NCI-H82 (cell line): Measurements from ENCODE around the gene RGP1.

Source experiments
- DNase-seq: peaks from one replicate; lab custom pipeline; 2025; lab: John Stamatoyannopoulos, UW

The RGP1 gene

GRCh38 chr9:35774907-35775635 is 26.0 kb downstream of the RGP1 start:
- DNase-seq = peak; percentile 36

GRCh38 chr9:35776018-35776417 is 26.9 kb downstream of the RGP1 start:
- peak; percentile 7 for DNase-seq

- DNase-seq = no peak
Measured at GRCh38 chr9:35778496-35778895, 29.4 kb downstream of the RGP1 start.

GRCh38 chr9:35781066-35781465 is 32.0 kb downstream of the RGP1 start:
- no peak for DNase-seq

GRCh38 chr9:35783418-35783817 is 34.3 kb downstream of the RGP1 start:
- DNase-seq = no peak

GRCh38 chr9:35789541-35789940 is 40.5 kb downstream of the RGP1 start:
- peak; percentile 7 for DNase-seq

- no peak for DNase-seq
Measured at GRCh38 chr9:35790025-35790384, 40.9 kb downstream of the RGP1 start.

- DNase-seq = peak; percentile 93
Measured at GRCh38 chr9:35790385-35791296, 41.6 kb downstream of the RGP1 start.

GRCh38 chr9:35791297-35791921 is 42.3 kb downstream of the RGP1 start, which contains the start of gene NPR2:
Gene NPR2 (plus strand): TSS chr9:35791591. CDS start chr9:35792409, 818 bp downstream.
- DNase-seq = peak; percentile 68

- DNase-seq = no peak
Measured at GRCh38 chr9:35792024-35792813, 43.1 kb downstream of the RGP1 start.

GRCh38 chr9:35792826-35793225 is 43.7 kb downstream of the RGP1 start:
- no peak for DNase-seq

GRCh38 chr9:35793461-35793860 is 44.4 kb downstream of the RGP1 start:
- DNase-seq = peak; percentile 80

GRCh38 chr9:35795695-35796094 is 46.6 kb downstream of the RGP1 start:
- no peak for DNase-seq

GRCh38 chr9:35797311-35798109 is 48.4 kb downstream of the RGP1 start:
- DNase-seq = no peak

GRCh38 chr9:35798658-35799374 is 49.7 kb downstream of the RGP1 start:
- DNase-seq = no peak

- no peak for DNase-seq
Measured at GRCh38 chr9:35800530-35800929, 51.4 kb downstream of the RGP1 start.

- no peak for DNase-seq
Measured at GRCh38 chr9:35801328-35802128, 52.4 kb downstream of the RGP1 start.

GRCh38 chr9:35806101-35806500 is 57.0 kb downstream of the RGP1 start:
- no peak for DNase-seq
